Measurements from ENCODE around the gene WDR41.
"Not testable (repeated sequence)": the region's sequence is repeated elsewhere in the genome, so short reads cannot be mapped to it uniquely, and the experiment has no call there.

Gene WDR41

DNA sequence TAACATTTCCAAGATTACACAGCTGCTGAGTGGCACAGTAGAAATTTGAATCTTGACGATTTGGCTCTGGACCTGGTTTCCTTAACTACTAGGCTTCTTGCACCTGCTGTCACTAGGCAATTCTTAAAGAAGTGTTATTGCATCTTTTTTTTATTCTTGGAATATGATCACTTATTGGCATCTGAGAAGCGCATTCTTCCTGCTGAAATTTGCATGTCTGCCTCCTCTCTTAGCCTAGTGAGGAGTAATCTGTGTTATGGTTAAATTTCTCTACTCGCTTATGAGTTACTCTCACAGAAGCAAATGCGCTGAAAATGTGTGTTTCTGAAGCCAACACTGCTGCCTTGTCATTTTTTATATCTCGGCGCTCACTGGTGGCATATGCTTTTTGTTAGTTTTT is 89.3 kb downstream of the WDR41 start:
- no peak for DNase-seq (ENCODE audit: low read depth)

GRCh38 chr5:77400645-77401044 is 91.5 kb downstream of the WDR41 start:
- DNase-seq (ENCODE audit: low read depth) = no peak

DNA sequence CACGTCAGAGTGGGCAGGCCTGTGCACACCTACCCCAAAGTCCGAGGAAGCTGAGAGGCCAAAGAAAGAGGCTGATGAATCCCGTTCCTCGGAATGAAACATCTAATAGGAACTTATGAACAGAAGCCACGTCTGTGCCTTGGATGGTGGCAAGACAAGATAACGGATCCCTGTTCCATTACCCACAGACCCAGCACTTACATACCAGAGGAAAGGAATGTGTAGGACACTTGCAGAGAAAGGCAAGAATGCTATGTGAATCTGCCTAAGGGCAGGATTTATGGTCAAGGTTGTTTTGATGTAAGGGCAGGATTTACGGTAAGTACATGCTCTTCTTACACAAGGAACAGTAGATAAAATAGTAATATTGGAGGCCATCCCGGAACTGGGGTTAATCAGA is 93.2 kb downstream of the WDR41 start:
- no peak for DNase-seq (ENCODE audit: low read depth)

- no peak for DNase-seq (ENCODE audit: low read depth)
These were observed 93.7 kb downstream of the WDR41 start for GRCh38 chr5:77398458-77398857.

- DNase-seq (ENCODE audit: low read depth) = no peak
These were observed 94.3 kb downstream of the WDR41 start for GRCh38 chr5:77397686-77398292.

GRCh38 chr5:77396017-77396416 is 96.1 kb downstream of the WDR41 start:
- DNase-seq (ENCODE audit: low read depth) = no peak

DNA sequence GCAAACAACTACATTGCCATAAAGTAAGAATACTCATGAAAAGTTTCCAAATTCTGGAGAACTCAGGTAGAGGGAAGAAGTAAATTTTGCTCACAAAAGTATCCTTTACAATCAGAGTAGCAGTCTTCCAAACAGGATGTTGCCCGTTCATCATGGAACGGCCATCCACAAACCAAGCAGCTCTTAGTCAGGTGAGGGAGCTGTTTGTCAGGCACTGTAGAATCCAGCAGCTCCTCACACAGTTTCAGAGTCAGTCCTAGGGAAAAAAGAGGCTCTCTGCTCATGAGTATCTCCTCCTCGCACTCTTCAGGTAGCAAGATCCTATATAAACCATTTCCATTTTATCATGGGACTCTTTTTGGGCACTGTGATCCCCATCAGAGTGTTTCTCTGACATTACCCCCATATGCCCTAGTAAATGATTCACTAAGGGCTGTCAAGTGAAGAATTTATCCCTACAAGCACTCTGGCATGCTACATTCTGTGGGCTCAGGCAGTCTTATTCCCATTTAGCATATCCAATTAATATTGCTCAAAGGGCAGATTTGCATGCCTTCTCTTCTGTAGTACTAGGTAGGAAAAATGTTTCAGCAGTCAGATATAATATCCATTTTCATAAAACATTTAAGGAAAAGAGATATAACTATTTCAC is 97.9 kb downstream of the WDR41 start:
- no peak for DNase-seq (ENCODE audit: low read depth)

GRCh38 chr5:77391240-77391765 is 100.8 kb downstream of the WDR41 start:
- no peak for DNase-seq (ENCODE audit: low read depth)

DNA sequence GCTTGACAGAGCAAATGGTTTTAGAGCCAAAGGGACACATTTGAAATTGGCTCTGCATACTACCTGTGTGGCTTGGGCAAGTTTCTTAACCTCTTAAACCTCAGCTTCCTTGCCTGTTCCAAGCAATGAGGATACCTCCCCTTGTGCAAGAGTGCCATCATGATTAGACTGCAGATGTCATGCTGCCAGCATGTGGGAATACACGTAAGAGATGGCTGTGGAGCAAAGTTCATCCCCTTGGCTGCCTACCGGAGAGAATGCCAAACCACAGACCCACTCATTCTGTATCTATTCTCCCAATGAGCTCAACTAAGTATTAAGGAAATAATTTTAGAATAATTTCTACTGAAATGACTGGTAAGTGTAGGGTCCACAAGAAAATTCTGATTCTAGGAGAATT is 101.3 kb downstream of the WDR41 start:
- no peak for DNase-seq (ENCODE audit: low read depth)

- no peak for DNase-seq (ENCODE audit: low read depth)
These were observed 101.9 kb downstream of the WDR41 start for GRCh38 chr5:77390221-77390620.

- no peak for DNase-seq (ENCODE audit: low read depth)
These were observed 102.4 kb downstream of the WDR41 start for GRCh38 chr5:77389746-77390145.

- DNase-seq (ENCODE audit: low read depth) = not testable (repeated sequence)
These were observed 105.8 kb downstream of the WDR41 start for GRCh38 chr5:77386340-77386739.

DNA sequence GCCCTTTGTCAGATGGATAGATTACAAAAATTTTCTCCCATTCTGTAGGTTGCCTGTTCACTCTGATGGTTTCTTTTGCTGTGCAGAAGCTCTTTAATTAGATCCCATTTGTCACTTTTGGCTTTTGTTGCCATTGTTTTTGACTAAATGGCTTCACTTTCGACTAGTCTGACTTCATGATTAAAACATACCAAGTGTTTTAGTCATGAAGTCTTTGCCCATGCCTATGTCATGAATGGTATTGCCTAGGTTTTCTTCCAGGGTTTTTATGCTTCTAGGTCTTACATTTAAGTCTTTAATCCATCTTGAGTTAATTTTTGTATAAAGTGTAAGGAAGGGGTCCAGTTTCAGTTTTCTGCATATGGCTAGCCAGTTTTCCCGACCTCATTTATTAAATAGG is 108.8 kb downstream of the WDR41 start:
- DNase-seq (ENCODE audit: low read depth) = not testable (repeated sequence)
